ENCODE data around the gene DHODH.

DNA sequence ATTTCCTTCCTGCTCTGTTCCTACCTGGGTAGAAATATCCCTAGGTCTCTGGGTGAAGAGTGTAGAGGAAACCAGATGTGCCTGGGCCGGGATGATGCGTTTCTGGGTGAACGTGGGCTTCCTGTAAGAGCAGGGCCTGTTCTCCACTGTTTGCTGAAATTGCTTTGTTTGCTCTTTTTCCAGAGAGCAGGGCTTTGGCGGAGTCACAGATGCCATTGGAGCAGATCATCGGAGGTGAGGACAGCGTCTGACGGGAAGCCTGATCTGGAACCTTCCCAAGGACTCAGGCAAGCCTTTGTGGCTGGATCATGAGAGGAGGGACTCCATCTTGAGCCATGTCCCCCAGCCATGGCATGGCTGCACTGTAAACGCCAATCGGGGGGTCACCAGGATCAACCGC, 15.4 kb downstream of the DHODH start:
- TF ChIP-seq, protein P1, sequence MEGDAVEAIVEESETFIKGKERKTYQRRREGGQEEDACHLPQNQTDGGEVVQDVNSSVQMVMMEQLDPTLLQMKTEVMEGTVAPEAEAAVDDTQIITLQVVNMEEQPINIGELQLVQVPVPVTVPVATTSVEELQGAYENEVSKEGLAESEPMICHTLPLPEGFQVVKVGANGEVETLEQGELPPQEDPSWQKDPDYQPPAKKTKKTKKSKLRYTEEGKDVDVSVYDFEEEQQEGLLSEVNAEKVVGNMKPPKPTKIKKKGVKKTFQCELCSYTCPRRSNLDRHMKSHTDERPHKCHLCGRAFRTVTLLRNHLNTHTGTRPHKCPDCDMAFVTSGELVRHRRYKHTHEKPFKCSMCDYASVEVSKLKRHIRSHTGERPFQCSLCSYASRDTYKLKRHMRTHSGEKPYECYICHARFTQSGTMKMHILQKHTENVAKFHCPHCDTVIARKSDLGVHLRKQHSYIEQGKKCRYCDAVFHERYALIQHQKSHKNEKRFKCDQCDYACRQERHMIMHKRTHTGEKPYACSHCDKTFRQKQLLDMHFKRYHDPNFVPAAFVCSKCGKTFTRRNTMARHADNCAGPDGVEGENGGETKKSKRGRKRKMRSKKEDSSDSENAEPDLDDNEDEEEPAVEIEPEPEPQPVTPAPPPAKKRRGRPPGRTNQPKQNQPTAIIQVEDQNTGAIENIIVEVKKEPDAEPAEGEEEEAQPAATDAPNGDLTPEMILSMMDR (IDR thresholded peaks at IDR 0.05; ENCODE audit: low read length) = no peak
- no peak for TF ChIP-seq EZH2 (IDR thresholded peaks at IDR 0.05; ENCODE audit: borderline replicate concordance, low read length)

Data from OCI-LY1 (cell line).